A673 (cell line): ENCODE results near the gene DTWD2. TPM values are rescaled to one million over a fixed set of nuclear protein-coding genes. Genes with fewer than 3 reads are reported as not detected.

Source experiments
- BruUV-seq: library from RNA; stranded (reverse); fragments of 400-500 nt; replicated peaks from 2 replicates; lab custom pipeline; 2021; lab: Mats Ljungman, UMichigan
- CTCF ChIA-PET: fragments of 300-600 bp; sonication (Branson Sonifier 250); formaldehyde crosslinking; loops from one replicate; lab custom pipeline; 2022; ENCODE audit warnings: antibody characterized with exemption; lab: Charles Lee
- POLR2A ChIA-PET: fragments of 300-600 bp; sonication (Branson Sonifier 250); formaldehyde crosslinking; loops from one replicate; lab custom pipeline; 2022; ENCODE audit warnings: antibody characterized with exemption; ENCODE audit not compliant: low non-redundant PET; lab: Charles Lee
- DNase-seq: peaks from one replicate; pipeline ENCODE4 v3.0.0-alpha.2; 2015; ENCODE audit warnings: low spot score
- H3K27ac ChIP-seq: fragments of 200-600 bp; sonication (generic); 2 replicates; pipeline ENCODE4 v1.5.1; 2016; ENCODE audit warnings: mixed run types, low read depth, mild to moderate bottlenecking, mixed read lengths, antibody characterized with exemption, low read length; ENCODE audit not compliant: poor library complexity, severe bottlenecking
- H3K27me3 ChIP-seq: fragments of 200-600 bp; sonication (generic); replicated peaks from 2 replicates; pipeline ENCODE4 v1.6.1; 2017; ENCODE audit warnings: mixed run types, low read depth, mild to moderate bottlenecking, mixed read lengths, antibody characterized with exemption, low read length; ENCODE audit not compliant: insufficient read depth, poor library complexity
- H3K36me3 ChIP-seq: fragments of 200-600 bp; sonication (generic); 2 replicates; pipeline ENCODE4 v1.6.1; 2016; ENCODE audit warnings: mixed run types, mild to moderate bottlenecking, mixed read lengths, antibody characterized with exemption, low read length; ENCODE audit not compliant: insufficient read depth, poor library complexity, severe bottlenecking
- H3K4me1 ChIP-seq: fragments of 200-600 bp; sonication (generic); 2 replicates; pipeline ENCODE4 v1.6.1; 2017; ENCODE audit warnings: mixed run types, mild to moderate bottlenecking, mixed read lengths, antibody characterized with exemption, low read length; ENCODE audit not compliant: insufficient read depth, poor library complexity, severe bottlenecking
- H3K4me3 ChIP-seq: fragments of 200-600 bp; sonication (generic); 2 replicates; pipeline ENCODE4 v1.5.1; 2016; ENCODE audit warnings: low read depth, mixed run types, mild to moderate bottlenecking, mixed read lengths, low read length; ENCODE audit not compliant: poor library complexity, severe bottlenecking
- H3K9me3 ChIP-seq: fragments of 200-600 bp; sonication (generic); 2 replicates; pipeline ENCODE4 v1.6.1; 2016; ENCODE audit warnings: mixed run types, low read depth, mild to moderate bottlenecking, mixed read lengths, antibody characterized with exemption, low read length; ENCODE audit not compliant: poor library complexity, severe bottlenecking
- EZH2 ChIP-seq: fragments of 200-600 bp; sonication (generic); IDR thresholded peaks from 2 replicates; pipeline ENCODE4 v1.6.1; 2017; ENCODE audit warnings: borderline replicate concordance, low read depth, mild to moderate bottlenecking, mixed read lengths, antibody characterized with exemption, low read length; ENCODE audit not compliant: poor library complexity, severe bottlenecking
- intact Hi-C: fragments of 100-400 bp; cut with micrococcal nuclease; formaldehyde crosslinking; loops from one replicate; pipeline ENCODE4 v1.10.0; 2022; ENCODE audit not compliant: unreplicated experiment
- total RNA-seq: library from RNA; stranded (reverse); gene quantifications from 2 replicates; pipeline ENCODE4 v1.2.3, GENCODE V29; 2021
- TF ChIP-seq, protein P1 (sequence below): fragments of 300-800, 200-600 bp; sonication (generic); conservative IDR thresholded peaks from 2 replicates; pipeline ENCODE4 v1.5.1; 2017; ENCODE audit warnings: low read depth, mild to moderate bottlenecking, antibody characterized with exemption, low read length, moderate library complexity, mixed read lengths

Gene DTWD2
- total RNA-seq, 1 experiment from 2014 or later = 12.1 TPM

DNA sequence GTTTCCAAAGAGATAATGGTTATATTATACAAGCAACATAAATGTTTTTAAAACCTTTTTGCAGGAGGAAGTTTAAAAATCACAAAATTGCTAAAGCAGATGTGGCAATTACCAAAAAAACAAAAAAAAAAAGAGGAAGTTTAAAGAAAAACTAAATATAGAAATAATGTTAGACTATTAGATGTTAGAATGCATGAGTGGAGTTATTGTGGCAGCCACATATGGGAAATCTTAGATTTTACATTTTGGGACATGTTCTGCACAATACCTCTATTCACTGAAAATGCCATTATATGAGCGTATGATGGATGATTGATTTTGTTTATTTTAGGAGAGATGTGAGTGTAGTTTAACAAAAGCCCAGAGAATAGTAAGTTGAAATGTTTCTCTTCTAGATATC is 31.2 kb upstream of the DTWD2 start:
- TF ChIP-seq, protein P1, sequence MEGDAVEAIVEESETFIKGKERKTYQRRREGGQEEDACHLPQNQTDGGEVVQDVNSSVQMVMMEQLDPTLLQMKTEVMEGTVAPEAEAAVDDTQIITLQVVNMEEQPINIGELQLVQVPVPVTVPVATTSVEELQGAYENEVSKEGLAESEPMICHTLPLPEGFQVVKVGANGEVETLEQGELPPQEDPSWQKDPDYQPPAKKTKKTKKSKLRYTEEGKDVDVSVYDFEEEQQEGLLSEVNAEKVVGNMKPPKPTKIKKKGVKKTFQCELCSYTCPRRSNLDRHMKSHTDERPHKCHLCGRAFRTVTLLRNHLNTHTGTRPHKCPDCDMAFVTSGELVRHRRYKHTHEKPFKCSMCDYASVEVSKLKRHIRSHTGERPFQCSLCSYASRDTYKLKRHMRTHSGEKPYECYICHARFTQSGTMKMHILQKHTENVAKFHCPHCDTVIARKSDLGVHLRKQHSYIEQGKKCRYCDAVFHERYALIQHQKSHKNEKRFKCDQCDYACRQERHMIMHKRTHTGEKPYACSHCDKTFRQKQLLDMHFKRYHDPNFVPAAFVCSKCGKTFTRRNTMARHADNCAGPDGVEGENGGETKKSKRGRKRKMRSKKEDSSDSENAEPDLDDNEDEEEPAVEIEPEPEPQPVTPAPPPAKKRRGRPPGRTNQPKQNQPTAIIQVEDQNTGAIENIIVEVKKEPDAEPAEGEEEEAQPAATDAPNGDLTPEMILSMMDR = no peak
- TF ChIP-seq EZH2 = no peak
- CTCF ChIA-PET = interaction anchor here (0.7 kb wide), 1 partner anchor 155 kb away, joined by 3 read pairs; no protein-coding TSS in a partner anchor
- BruUV-seq = no TSS peak
- Histone ChIP-seq H3K9me3 (no peaks in the 10 kb centered on the region), H3K4me1 (no peaks in the 10 kb centered on the region), H3K27me3 (no peaks in the 10 kb centered on the region), H3K36me3 (no peaks in the 10 kb centered on the region), H3K27ac (no peak overlapping the region), H3K4me3 (no peak overlapping the region)
- DNase-seq = no peak
- intact Hi-C loops = no loop called here
- POLR2A ChIA-PET = no interaction called here

DNA sequence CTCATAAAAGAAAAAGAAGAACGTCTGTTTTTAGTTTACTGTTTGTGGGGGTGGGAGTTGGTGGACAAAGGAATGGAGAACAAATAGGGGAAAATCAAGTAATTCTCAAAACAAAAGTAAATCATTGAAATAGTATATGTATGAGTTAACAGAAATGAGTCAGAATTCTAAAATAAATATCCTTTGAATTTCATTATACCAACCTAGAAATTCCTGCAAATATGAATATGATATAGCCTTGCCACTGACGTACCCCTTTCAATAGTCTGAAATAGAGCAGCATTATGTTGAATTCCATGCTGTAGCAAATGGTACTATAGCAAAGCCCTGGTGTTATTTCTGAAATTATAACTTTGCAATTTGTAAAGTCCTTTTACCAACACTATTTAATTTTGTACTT is 29.6 kb upstream of the DTWD2 start:
- BruUV-seq = no TSS peak
- no peak for TF ChIP-seq EZH2
- TF ChIP-seq, protein P1 = no peak
- no peak overlapping the region for H3K27ac ChIP-seq
- ChIA-PET POLR2A (no interaction called here), CTCF (no interaction called here)
- no peaks in the 10 kb centered on the region for H3K9me3 ChIP-seq
- H3K4me1 ChIP-seq = no peaks in the 10 kb centered on the region
- no peak overlapping the region for H3K4me3 ChIP-seq
- H3K27me3 ChIP-seq = no peaks in the 10 kb centered on the region
- intact Hi-C loops = no loop called here
- H3K36me3 ChIP-seq = no peaks in the 10 kb centered on the region
- DNase-seq = no peak

DNA sequence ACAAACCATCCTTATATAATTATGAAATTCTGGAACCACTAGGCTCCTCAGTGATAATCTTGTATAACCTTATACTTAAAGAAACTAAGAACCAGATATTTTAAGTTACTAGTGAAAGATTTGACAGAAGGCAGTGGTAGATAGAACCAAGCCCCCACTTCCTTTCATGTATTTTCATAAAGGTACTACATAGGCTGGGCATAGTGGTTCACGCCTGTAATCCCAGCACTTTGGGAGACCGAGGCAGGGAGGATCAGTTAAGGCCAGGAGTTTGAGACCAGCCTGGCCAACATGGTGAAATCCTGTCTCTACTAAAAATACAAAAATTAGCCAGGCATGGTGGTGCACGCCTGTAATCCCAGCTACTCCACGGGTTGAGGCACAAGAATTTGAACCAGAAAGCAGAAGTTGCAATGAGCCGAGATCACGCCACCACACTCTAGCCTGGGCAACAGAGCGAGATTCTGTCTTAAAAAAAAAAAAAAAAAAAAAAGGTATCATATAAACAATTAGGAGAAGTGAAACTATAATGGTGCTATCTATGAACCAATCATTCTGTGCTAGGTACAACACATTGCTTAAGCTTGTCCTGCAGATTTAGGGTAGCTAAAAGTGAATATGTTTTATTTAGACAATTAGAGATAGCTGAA is 27.9 kb upstream of the DTWD2 start:
- DNase-seq = no peak
- H3K27me3 ChIP-seq = no peaks in the 10 kb centered on the region
- no peaks in the 10 kb centered on the region for H3K4me1 ChIP-seq
- ChIA-PET CTCF (no interaction called here), POLR2A (no interaction called here)
- H3K27ac ChIP-seq = no peak overlapping the region
- intact Hi-C loops = no loop called here
- TF ChIP-seq, protein P1 = no peak
- TF ChIP-seq EZH2 = no peak
- no peaks in the 10 kb centered on the region for H3K36me3 ChIP-seq
- BruUV-seq = no TSS peak
- no peaks in the 10 kb centered on the region for H3K9me3 ChIP-seq
- no peak overlapping the region for H3K4me3 ChIP-seq
